OCI-LY1 (cell line): Measurements from ENCODE around the gene LSM10.

ENCODE experiments used
- EZH2 ChIP-seq: fragments of 200-600 bp; sonication (generic), shearing (Covaris generic); IDR thresholded peaks from 2 replicates; pipeline ENCODE4 v1.8.0; 2017; ENCODE audit warnings: borderline replicate concordance, mixed run types, mild to moderate bottlenecking, antibody characterized with exemption, low read length, moderate library complexity, mixed read lengths
- TF ChIP-seq, protein P1 (sequence below): fragments of 200-600 bp; sonication (generic), shearing (Covaris generic); IDR thresholded peaks from 2 replicates; pipeline ENCODE4 v1.5.1; 2017; ENCODE audit warnings: mild to moderate bottlenecking, antibody characterized with exemption, low read length, moderate library complexity, mixed read lengths

DNA sequence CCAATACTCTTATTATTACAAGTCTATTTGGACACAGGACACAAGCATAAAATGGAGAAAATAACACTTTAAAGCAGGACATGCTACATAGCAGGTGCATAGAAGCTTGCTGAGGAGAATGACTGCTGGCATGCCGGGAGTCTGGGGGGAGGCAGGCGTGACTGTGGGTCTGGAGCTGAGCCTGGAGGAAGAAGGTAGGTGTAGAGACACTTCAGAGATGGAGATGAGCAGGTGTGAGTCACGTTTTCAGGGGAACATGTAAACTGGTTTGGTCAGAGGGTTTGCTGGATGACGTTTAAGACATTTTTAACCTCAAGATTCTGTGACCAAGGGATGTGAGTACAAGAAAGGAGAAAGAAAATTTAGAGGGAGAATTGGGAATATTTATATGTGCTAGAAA, 28.1 kb upstream of the LSM10 start:
- TF ChIP-seq, protein P1, sequence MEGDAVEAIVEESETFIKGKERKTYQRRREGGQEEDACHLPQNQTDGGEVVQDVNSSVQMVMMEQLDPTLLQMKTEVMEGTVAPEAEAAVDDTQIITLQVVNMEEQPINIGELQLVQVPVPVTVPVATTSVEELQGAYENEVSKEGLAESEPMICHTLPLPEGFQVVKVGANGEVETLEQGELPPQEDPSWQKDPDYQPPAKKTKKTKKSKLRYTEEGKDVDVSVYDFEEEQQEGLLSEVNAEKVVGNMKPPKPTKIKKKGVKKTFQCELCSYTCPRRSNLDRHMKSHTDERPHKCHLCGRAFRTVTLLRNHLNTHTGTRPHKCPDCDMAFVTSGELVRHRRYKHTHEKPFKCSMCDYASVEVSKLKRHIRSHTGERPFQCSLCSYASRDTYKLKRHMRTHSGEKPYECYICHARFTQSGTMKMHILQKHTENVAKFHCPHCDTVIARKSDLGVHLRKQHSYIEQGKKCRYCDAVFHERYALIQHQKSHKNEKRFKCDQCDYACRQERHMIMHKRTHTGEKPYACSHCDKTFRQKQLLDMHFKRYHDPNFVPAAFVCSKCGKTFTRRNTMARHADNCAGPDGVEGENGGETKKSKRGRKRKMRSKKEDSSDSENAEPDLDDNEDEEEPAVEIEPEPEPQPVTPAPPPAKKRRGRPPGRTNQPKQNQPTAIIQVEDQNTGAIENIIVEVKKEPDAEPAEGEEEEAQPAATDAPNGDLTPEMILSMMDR = no peak
- no peak for TF ChIP-seq EZH2
